Bronchial epithelial cell (primary cell): ENCODE measurements around the gene E2F3. TPM values are rescaled to one million over a fixed set of nuclear protein-coding genes. Genes with fewer than 3 reads are reported as not detected.

Experiments used
- DNase-seq: peaks from one replicate; pipeline ENCODE4 v3.0.0-alpha.2; 2010; ENCODE audit warnings: low read depth
- FAIRE-seq: peaks from 2 replicates; lab custom pipeline; 2011; peaks lifted over from hg19 to GRCh38; lab: Jason Lieb, UNC
- H3K27me3 ChIP-seq: 2 replicates; pipeline ENCODE4 v1.5.1; 2011; ENCODE audit warnings: low read length; ENCODE audit not compliant: control insufficient read depth, insufficient read depth
- H3K36me3 ChIP-seq: 2 replicates; pipeline ENCODE4 v1.5.1; 2011; ENCODE audit warnings: low read length; ENCODE audit not compliant: control insufficient read depth, insufficient read depth
- H3K4me3 ChIP-seq: 2 replicates; pipeline ENCODE4 v1.5.1; 2011; ENCODE audit warnings: mild to moderate bottlenecking, low read depth, low read length, control low read depth
- CTCF ChIP-seq: IDR thresholded peaks from 2 replicates; pipeline ENCODE4 v1.5.1; 2011; ENCODE audit warnings: mild to moderate bottlenecking, moderate library complexity, low read length, control low read depth, inconsistent platforms; ENCODE audit not compliant: insufficient read depth, severe bottlenecking
- total RNA-seq: library from RNA; depleted of rRNA; stranded (reverse); fragments of >200 nt; gene quantifications from 2 replicates; pipeline ENCODE4 v1.2.1, GENCODE V29; 2014

E2F3 gene
- total RNA-seq, 1 donor from 2014 or later: 2.6 TPM

DNA sequence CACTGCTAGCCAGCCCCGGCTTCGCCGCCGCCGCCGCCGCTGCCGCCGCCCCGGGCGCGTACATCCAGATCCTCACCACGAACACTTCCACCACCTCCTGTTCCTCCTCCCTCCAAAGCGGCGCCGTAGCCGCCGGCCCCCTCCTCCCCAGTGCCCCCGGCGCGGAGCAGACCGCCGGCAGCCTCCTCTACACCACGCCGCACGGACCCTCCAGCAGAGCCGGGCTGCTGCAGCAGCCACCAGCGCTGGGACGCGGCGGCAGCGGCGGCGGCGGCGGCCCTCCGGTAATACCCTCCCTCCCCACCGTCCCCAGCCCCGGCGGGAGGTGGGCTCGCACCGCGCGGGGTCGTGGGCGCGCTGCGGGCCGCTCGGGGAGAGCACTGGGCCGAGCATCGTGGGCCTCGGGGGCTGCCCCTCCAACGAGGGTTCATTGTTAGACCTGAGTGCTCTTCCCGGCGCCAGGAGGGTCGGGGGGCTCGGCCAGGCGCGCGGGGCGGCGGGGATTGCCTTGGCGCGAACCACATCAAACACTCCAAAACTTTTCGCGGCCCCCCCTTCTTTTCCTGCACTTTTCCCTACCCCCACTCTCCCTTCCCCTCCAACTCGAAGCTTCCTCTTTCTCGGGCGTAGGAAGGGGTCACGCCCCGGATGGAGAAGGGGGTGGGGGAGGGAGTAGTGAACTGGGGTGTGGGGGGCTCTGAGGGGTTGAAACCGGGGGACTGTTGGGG lies 827 bp downstream of the E2F3 start:
- no peak for FAIRE-seq
- no peak for TF ChIP-seq CTCF
- peak; percentile 10 for DNase-seq
- peak overlapping the region; percentile 78 for H3K4me3 ChIP-seq
- H3K27me3 ChIP-seq: no peaks in the 10 kb centered on the region
- no peaks in the 10 kb centered on the region for H3K36me3 ChIP-seq

GRCh38 chr6:20403070-20403765 lies 1.5 kb downstream of the E2F3 start:
- Histone ChIP-seq H3K36me3 (no peaks in the 10 kb centered on the region), H3K27me3 (no peaks in the 10 kb centered on the region), H3K4me3 (peak overlapping the region; percentile 78)
- peak; percentile 57 for DNase-seq
- no peak for TF ChIP-seq CTCF
- no peak for FAIRE-seq

- no peaks in the 10 kb centered on the region for H3K36me3 ChIP-seq
- peak; percentile 55 for DNase-seq
- no peak for TF ChIP-seq CTCF
- FAIRE-seq: no peak
- H3K4me3 ChIP-seq: peak overlapping the region; percentile 78
- H3K27me3 ChIP-seq: no peaks in the 10 kb centered on the region
Observed at GRCh38 chr6:20403766-20404640, 2.3 kb downstream of the E2F3 start.

- DNase-seq: peak; percentile 76
- peak; percentile 52 for TF ChIP-seq CTCF
- no peak for FAIRE-seq
- Histone ChIP-seq H3K27me3 (no peaks in the 10 kb centered on the region), H3K36me3 (no peaks in the 10 kb centered on the region), H3K4me3 (peak overlapping the region; percentile 78)
Observed at GRCh38 chr6:20404641-20405032, 3.0 kb downstream of the E2F3 start.

DNA sequence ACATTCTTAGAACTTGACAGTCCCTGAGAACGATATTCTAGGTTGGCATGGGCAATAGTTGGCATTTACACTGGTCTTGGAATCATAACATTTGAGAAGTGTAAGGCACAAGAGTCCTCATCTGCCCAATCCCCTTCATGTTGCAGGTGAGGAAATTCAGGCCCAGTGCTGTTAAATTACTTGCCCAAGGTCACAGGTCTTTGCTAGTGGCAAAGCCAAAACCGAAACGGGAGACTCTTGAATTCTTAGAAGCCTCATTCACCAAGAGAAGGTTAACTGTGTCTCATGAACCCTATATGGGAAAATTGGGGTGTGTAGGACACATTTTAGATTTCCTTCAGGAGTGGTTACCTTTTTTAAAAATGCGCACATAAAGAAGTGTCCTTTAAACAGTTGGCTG lies 7.2 kb downstream of the E2F3 start:
- no peaks in the 10 kb centered on the region for H3K27me3 ChIP-seq
- FAIRE-seq: no peak
- DNase-seq: no peak
- H3K4me3 ChIP-seq: no peak overlapping the region
- TF ChIP-seq CTCF: no peak
- H3K36me3 ChIP-seq: no peaks in the 10 kb centered on the region
